Dedifferentiated amniotic fluid mesenchymal stem cell (primary cell): ENCODE data around the gene LLGL1.

ENCODE experiments used
- DNase-seq: peaks from one replicate; pipeline ENCODE4 v3.0.0-alpha.2; 2016; ENCODE audit errors: extremely low spot score

The LLGL1 gene

GRCh38 chr17:18270046-18270931 is 44.9 kb downstream of the LLGL1 start:
- DNase-seq, result no peak

- DNase-seq, result no peak
These were observed 51.6 kb downstream of the LLGL1 start for GRCh38 chr17:18277076-18277475.

GRCh38 chr17:18278867-18279266 is 53.4 kb downstream of the LLGL1 start:
- DNase-seq, result no peak

- DNase-seq, result no peak
These were observed 54.8 kb downstream of the LLGL1 start for GRCh38 chr17:18280249-18280648.

- no peak for DNase-seq
These were observed 55.4 kb downstream of the LLGL1 start for GRCh38 chr17:18280766-18281371.

- DNase-seq, result no peak
These were observed 56.4 kb downstream of the LLGL1 start for GRCh38 chr17:18281788-18282187.

GRCh38 chr17:18285296-18285695 is 59.9 kb downstream of the LLGL1 start:
- no peak for DNase-seq

- no peak for DNase-seq
These were observed 66.5 kb downstream of the LLGL1 start for GRCh38 chr17:18291718-18292540.
